Cardiac fibroblast (primary cell): ENCODE measurements around the gene KCTD3.

Experiments
- DNase-seq, 2 donors: peaks; one replicate each; pipeline versions ENCODE4 v3.0.0 to v3.0.0-alpha.2; 2010; ENCODE audit warnings: low read depth in 2 of 2
- H3K4me3 ChIP-seq, 2 donors: replicated peaks in 1 of 2; 1 replicate in 1 of 2; 2 replicates in 1 of 2; pipeline ENCODE4 v1.5.1; 2011; ENCODE audit warnings: low read depth in 2 of 2, low read length in 2 of 2, mild to moderate bottlenecking in 2 of 2, moderate library complexity in 1 of 2
- CTCF ChIP-seq: IDR thresholded peaks from one replicate; pipeline ENCODE4 v1.5.1; 2011; ENCODE audit warnings: low read depth, mild to moderate bottlenecking, low read length, inconsistent platforms

KCTD3 gene

GRCh38 chr1:215631489-215631888 is 64.4 kb downstream of the KCTD3 start:
- TF ChIP-seq CTCF = no peak
- H3K4me3 ChIP-seq = no peak overlapping the region
- peak in 1 of 2 donors; percentile 26 for DNase-seq

- no peak for DNase-seq
- no peak for TF ChIP-seq CTCF
- no peak overlapping the region for H3K4me3 ChIP-seq
Observed at GRCh38 chr1:215635827-215636226, 68.7 kb downstream of the KCTD3 start.

- no peak overlapping the region for H3K4me3 ChIP-seq
- TF ChIP-seq CTCF = no peak
- DNase-seq = peak; percentile 33 to 80
Observed at GRCh38 chr1:215636258-215636965, 69.3 kb downstream of the KCTD3 start.

- peak; percentile 29 to 79 for DNase-seq
- H3K4me3 ChIP-seq = no peak overlapping the region
- no peak for TF ChIP-seq CTCF
Observed at GRCh38 chr1:215637041-215637573, 70.0 kb downstream of the KCTD3 start.

- TF ChIP-seq CTCF = no peak
- no peak overlapping the region for H3K4me3 ChIP-seq
- no peak for DNase-seq
Observed at GRCh38 chr1:215640429-215641148, 73.5 kb downstream of the KCTD3 start.

GRCh38 chr1:215643592-215644321 is 76.7 kb downstream of the KCTD3 start:
- no peak for DNase-seq
- TF ChIP-seq CTCF = no peak
- no peak overlapping the region for H3K4me3 ChIP-seq
